M059J (cell line): ENCODE data around the gene ZC3H7A. TPM values are rescaled to one million over a fixed set of nuclear protein-coding genes. Genes with fewer than 3 reads are reported as not detected.

ENCODE experiments used
- total RNA-seq: library from RNA; depleted of rRNA; stranded (reverse); fragments of >200 nt; shearing (Covaris generic); gene quantifications from 2 replicates; pipeline ENCODE4 v1.2.3, GENCODE V29; 2014; rRNA removed

Gene ZC3H7A
- total RNA-seq, 1 experiment from 2014 or later: 40.2 TPM

Other genes with a start within 250 kb of the ZC3H7A start
- gene LITAF, start 210.3 kb downstream of the ZC3H7A start, total RNA-seq: 68.6 and 95.0 TPM in 2 replicates
- 9.2 and 14.7 TPM in 2 replicates for gene SNN, start 128.8 kb downstream of the ZC3H7A start, total RNA-seq
- 46.3 and 52.7 TPM in 2 replicates for gene TXNDC11, start 54.4 kb downstream of the ZC3H7A start, total RNA-seq
- gene RSL1D1, start 54.3 kb upstream of the ZC3H7A start, total RNA-seq: 186 and 260 TPM in 2 replicates
- 77.5 and 139 TPM in 2 replicates for gene GSPT1, start 118.7 kb upstream of the ZC3H7A start, total RNA-seq
- gene NPIPB2, start 144.8 kb upstream of the ZC3H7A start, total RNA-seq: 0.96 TPM in 1 of 2 replicates, not detected in the other
- 0.52 TPM in 1 of 2 replicates, not detected in the other for gene TNFRSF17, start 168.0 kb upstream of the ZC3H7A start, total RNA-seq
- 9.6 and 10.0 TPM in 2 replicates for gene SNX29, start 179.5 kb upstream of the ZC3H7A start, total RNA-seq